Measurements from ENCODE around the gene GIMAP8.
"Not testable (repeated sequence)": the region's sequence is repeated elsewhere in the genome, so short reads cannot be mapped to it uniquely, and the experiment has no call there.

Gene GIMAP8

DNA sequence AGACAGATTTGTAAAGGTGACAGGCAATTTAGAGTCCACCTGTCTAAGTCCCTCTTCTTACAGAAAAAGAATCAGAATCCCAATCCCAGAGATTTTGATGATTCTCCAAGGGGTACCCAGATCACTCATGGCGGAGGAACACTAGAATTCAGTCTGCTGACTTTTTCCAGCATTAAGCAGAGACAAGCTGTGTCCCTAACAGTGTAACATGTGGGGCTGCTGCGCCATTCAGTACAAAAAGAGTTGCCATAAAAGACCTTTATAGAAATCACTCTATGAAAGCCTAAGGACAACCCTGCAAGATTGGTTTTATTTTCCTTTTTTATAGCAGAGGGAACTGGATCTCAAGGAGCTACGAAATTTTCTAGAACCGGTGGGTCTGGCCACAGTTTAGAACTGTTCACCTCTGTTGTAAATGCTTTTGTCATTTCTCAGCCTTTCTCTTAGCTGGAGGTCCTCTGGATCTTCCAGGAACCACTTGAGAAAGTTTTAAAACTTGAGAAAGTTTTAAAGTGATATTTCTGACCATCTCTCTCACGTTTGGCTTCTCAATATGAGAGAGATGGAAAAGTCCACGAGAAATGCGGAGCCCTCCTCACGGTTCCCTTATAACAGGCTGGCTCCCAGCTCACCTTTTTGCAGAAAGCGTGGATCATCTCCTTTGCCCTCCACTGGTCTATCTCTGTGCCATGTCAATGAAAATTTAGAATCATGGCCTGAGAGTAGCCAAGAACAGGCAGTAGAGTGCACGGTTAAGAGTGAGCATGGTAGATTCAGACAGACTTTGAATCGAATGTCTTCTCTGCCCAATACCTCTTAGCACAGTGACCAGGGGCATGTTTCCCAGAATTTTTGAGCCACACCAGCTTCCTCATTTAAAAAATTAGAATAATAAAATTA lies 65.1 kb downstream of the GIMAP8 start:
- TF ChIP-seq, protein P1, sequence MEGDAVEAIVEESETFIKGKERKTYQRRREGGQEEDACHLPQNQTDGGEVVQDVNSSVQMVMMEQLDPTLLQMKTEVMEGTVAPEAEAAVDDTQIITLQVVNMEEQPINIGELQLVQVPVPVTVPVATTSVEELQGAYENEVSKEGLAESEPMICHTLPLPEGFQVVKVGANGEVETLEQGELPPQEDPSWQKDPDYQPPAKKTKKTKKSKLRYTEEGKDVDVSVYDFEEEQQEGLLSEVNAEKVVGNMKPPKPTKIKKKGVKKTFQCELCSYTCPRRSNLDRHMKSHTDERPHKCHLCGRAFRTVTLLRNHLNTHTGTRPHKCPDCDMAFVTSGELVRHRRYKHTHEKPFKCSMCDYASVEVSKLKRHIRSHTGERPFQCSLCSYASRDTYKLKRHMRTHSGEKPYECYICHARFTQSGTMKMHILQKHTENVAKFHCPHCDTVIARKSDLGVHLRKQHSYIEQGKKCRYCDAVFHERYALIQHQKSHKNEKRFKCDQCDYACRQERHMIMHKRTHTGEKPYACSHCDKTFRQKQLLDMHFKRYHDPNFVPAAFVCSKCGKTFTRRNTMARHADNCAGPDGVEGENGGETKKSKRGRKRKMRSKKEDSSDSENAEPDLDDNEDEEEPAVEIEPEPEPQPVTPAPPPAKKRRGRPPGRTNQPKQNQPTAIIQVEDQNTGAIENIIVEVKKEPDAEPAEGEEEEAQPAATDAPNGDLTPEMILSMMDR (IDR thresholded peaks at IDR 0.05; ENCODE audit: insufficient read depth, low read depth, low read length, missing control alignments): no peak
- peak; percentile 5 for DNase-seq (ENCODE audit: low read depth)
- H3K4me3 ChIP-seq (ENCODE audit: low read depth, low read length): peak overlapping the region; percentile 75

DNA sequence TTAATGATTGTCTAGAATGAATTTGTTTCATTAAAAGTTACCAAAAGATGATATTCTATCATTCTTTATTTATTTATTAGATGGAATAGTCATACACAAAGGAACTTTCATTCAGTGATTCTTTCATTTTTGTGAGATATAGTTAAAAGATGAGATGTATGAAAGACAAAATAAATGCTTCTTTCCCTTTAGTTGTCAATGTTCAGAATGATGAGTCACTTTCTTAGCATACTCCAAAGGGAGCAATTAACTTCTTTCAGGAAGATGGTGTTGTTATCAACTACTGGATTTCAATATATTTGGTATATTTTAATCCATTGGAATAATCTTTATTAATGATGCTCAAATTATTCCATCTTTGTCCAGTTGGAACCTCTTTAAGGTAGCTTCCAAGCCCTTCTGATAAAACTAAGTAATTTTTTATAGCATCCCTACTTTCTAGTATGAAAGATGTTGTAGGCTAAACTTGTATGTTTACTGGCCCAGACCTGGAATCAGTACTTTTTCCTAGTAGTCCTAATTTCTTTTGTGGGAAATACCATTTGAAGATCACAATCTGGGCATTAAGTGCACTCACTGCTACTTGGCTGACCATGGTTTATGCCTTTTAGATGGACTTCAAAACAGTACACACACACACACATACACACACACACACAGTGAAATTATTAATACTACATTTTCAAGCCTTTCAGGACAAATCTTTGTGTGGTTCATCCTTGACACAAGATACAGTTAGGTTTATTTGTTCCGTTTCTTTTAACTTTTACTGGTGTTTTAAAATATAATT lies 66.7 kb downstream of the GIMAP8 start:
- TF ChIP-seq, protein P1 (IDR thresholded peaks at IDR 0.05; ENCODE audit: insufficient read depth, low read depth, low read length, missing control alignments): no peak
- H3K4me3 ChIP-seq (ENCODE audit: low read depth, low read length): peak overlapping the region; percentile 75
- DNase-seq (ENCODE audit: low read depth): no peak

GRCh38 chr7:150519310-150519709 lies 68.9 kb downstream of the GIMAP8 start:
- no peak for DNase-seq (ENCODE audit: low read depth)
- TF ChIP-seq, protein P1 (IDR thresholded peaks at IDR 0.05; ENCODE audit: insufficient read depth, low read depth, low read length, missing control alignments): no peak
- no peak overlapping the region for H3K4me3 ChIP-seq (ENCODE audit: low read depth, low read length)

DNA sequence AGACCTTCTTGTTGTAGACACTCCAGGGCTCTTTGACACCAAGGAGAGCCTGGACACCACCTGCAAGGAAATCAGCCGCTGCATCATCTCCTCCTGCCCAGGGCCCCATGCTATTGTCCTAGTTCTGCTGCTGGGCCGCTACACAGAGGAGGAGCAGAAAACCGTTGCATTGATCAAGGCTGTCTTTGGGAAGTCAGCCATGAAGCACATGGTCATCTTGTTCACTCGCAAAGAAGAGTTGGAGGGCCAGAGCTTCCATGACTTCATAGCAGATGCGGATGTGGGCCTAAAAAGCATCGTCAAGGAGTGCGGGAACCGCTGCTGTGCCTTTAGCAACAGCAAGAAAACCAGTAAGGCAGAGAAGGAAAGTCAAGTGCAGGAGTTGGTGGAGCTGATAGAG lies 69.7 kb downstream of the GIMAP8 start:
- no peak overlapping the region for H3K4me3 ChIP-seq (ENCODE audit: low read depth, low read length)
- TF ChIP-seq, protein P1 (IDR thresholded peaks at IDR 0.05; ENCODE audit: insufficient read depth, low read depth, low read length, missing control alignments): no peak
- DNase-seq (ENCODE audit: low read depth): no peak

- not testable (repeated sequence) for DNase-seq (ENCODE audit: low read depth); H3K4me3 ChIP-seq (ENCODE audit: low read depth, low read length)
These were observed 72.5 kb downstream of the GIMAP8 start for GRCh38 chr7:150522931-150523330.

- TF ChIP-seq, protein P1 (IDR thresholded peaks at IDR 0.05; ENCODE audit: insufficient read depth, low read depth, low read length, missing control alignments): no peak
- no peak overlapping the region for H3K4me3 ChIP-seq (ENCODE audit: low read depth, low read length)
- DNase-seq (ENCODE audit: low read depth): no peak
These were observed 73.6 kb downstream of the GIMAP8 start for GRCh38 chr7:150524018-150524417.

All from GM12865 (cell line).